ENCODE results near the gene KRTAP10-8.
"Not testable (repeated sequence)": the region's sequence is repeated elsewhere in the genome, so short reads cannot be mapped to it uniquely, and the experiment has no call there.

The KRTAP10-8 gene, protein sequence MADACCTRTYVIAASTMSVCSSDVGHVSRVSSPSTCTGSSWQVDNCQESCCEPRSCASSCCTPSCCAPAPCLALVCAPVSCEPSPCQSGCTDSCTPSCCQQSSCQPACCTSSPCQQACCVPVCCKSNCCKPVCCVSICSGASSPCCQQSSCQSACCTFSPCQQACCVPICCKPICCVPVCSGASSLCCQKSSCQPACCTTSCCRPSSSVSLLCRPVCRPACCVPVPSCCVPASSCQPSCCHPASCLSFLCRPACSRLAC

DNA sequence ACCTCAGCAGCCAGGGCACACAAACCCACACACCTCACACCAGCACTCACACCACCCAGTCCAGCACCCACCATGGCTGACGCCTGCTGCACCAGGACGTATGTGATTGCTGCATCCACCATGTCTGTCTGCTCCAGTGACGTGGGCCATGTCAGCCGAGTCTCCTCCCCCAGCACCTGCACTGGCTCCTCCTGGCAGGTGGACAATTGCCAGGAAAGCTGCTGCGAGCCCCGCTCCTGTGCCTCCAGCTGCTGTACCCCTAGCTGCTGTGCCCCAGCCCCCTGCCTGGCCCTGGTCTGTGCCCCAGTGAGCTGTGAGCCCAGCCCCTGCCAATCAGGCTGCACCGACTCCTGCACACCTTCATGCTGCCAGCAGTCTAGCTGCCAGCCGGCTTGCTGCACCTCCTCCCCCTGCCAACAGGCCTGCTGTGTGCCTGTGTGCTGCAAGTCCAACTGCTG is at the start of gene KRTAP10-8:
KRTAP10-8 (plus strand) TSS at position 51 of the 458 bp plus-strand sequence; CDS start at position 73, 22 bp downstream.
- no peak for ATAC-seq
- DNase-seq, result no peak

DNA sequence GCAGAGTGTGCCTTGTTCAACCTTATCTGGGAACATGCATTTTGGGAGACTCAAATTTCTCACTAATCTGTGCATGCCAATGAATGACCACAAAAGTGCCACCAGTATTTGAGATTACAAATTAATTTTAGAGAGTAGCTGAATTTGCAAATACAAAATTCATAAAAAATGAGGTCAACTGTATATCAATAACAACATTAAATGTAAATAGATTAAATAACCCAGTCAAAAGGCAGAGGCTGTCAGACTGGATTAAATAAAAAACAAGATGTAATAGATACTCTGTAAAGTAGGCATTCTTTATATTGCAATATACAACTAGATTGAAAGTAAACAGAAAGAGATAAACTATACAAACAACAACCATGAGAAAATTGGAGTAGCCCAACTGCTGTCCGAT is 47.8 kb upstream of the KRTAP10-8 start:
- DNase-seq, result no peak
- ATAC-seq, result no peak

DNA sequence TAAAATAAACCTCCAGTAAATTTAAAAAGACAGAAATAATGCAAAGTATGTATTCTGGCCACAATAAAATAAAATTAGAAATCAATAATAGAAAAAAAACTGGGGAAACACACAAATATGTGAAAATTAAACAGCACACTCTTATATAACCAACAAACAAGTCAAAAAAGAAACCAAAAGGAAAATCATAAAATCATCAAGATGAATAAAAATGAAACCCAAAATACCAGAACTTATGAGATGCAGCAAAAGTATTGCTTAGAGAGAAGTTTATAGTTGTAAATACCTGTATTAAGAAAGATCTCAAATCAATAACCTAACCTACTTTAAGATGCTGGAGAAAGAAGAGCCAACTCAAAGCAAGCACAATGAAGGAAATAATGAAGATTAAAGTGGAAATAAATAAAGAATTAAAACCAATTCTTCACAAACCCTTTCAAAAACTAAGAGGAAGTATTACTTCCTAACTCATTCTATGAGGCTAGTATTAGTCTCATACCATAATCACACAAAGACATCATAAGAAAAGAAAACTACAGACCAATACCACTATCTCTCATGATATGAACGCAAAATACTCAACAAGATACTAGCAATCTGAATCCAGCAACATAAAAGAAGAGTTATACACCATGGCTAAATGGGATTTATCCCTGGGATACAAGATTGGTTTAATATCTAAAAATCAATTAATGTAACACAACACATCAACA is 46.8 kb upstream of the KRTAP10-8 start:
- ATAC-seq (no peak), DNase-seq (no peak)

DNA sequence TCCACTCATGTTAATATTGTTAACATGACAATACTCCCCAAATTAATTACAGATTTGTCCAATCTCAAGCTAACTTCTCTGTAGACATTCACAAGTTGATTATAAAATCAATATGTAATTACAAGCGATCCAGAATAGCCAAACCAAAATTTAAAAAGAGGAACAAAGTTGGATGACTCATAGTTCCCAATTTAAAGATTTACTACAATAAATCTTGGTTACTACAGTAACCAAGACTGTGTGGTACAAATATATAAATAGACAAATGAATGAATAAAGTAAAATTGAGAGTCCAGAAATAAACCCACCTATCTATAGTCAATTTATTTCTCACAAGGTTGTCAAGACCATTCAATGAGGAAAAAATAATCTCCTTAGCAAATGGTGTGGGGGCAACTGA is 45.5 kb upstream of the KRTAP10-8 start:
- ATAC-seq (no peak), DNase-seq (no peak)

DNA sequence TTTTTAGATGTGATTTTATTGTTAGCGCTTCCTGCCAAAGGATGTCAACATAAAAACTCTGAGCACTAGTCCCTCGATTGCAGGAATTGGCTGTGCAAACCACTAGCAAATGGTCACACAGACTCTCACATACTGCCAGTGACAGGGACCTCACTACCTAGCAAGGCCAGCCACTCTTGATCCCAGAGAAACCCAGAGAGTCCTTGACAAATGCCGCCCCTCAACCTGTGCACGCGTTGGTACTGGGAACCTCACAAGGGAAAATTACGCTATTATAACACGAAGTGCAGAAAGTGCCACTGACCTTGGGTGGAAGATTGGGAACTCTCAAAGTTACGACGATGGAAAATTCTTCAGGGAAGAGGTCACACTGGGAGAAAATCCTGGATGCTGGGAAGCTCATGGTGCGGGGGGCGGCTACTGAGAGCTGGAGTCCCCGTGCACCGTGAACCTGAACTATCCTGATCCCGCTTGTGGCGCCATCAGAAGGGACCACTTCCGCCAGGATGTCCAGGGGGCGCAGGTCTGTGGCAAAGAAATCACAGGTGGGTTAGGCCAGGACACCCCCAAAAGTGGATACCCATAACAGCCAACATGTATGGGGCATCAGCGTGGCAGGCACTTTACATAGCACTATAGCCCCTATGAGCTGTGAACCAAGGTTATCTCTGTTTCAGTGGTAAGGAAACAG is 44.3 kb upstream of the KRTAP10-8 start:
- no peak for DNase-seq
- ATAC-seq, result no peak

DNA sequence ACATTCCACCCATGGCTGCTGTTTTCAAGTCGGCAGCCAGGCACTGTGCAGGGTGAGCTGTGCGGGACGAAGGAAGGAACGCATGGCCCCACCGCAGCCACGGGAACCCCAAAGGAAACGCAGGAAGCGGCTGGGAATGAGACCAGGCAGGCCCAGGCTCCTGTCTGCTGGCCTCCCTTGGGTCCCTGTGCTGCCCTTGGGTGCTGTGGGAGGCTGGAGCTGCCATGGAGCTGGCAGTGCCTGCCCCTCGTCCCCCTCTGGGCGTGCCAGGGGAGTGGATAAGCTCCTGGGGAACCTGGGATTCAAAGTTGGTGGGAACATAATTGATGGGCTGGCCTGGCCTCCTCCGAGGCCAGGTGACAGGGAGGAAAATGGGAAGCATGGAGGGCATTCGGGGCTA is 43.6 kb upstream of the KRTAP10-8 start:
- DNase-seq, result no peak
- ATAC-seq, result no peak

DNA sequence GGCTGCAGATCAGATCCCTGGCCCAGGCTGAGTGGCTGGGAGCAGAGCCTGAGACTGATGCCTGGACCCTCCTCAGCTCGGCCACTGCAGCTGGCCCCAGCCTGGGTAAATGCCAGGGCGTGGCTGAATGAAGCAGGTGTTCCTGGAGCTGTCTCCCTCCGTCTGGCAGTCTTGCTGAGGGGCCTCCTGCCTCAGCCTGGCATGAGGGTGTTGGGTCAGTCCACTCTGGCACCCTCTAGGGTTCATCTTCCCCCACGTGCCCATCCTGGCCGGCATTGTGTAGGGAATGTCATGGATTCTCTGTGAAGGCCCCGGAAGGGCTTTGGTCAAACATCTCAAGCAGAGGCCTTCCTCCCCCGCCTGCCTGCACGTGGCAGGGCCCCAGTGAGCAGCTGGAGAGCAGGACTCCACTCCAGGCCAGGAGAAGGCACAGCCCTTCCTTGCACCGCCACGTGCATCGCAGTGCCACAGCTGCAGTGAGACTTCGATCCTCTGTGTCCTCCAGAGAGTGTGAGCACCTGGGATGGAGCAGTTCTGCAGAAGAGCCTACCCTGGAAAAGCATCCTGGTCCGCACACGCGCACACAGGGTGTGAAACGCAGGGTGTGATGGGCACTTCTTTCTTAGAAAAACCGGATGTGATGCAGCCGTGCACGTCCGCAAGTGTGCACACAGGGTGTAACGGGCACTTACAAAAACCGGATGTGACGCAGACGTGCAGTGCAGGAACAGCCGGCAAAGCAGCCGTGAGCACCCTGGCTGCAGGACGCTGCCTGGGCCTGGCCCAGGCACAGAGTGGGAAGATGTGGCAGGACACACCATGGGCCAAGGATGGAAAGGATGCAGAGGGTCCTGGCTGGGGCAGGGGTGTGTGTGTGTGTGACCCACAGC is 43.0 kb upstream of the KRTAP10-8 start:
- peak; percentile 28 for ATAC-seq
- DNase-seq, result no peak

DNA sequence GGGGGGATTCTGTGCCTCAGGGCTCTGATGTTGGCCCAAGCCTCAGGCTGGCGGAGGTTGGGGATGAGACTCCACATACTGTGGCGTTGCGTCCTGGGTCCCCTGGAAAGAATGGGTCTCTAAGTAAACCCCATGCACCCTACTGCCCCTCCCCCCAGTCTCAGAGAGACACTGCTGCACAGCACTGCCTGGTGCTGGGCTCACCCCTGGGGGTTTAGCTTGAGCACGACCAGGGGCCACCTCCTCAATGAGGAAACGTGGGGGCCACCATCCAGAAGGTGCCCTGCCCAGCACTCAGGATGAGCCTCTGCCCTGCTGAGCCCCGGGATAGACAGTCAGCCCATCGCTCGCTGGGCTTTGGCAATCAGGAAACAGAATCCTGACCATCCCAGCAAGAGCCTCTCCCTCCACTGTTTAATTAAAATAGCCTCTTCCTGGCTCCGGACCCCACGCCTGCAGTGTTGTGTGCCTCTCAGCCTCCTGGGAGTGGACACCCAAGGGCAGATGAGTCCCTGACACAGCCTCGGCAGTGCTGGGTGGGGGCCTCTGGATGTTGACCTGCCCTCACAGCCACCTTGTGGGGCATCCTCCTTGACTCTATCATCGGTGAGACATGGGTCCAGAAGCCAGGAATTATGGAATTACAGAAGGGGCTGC is 41.9 kb upstream of the KRTAP10-8 start:
- DNase-seq (no peak), ATAC-seq (no peak)

DNA sequence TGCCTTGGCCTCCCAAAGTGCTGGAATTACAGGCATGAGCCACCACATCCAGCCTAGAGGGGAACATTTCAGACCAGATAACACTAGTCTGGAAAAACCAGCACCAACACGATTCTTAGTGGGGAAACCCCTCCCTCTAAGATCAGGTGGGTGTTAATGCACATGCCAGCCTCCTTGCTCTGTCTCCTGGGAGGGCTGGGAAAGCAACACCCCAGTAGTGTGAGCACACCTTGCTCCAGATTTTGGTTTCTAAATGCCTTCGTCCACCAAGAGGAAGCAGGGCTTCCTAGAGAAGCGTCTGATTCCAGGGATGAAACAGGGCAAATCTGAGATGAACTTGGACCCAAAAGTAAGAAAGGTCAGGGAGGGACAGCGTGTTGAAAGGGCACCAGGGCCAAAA is 40.6 kb upstream of the KRTAP10-8 start:
- DNase-seq (no peak), ATAC-seq (no peak)

DNA sequence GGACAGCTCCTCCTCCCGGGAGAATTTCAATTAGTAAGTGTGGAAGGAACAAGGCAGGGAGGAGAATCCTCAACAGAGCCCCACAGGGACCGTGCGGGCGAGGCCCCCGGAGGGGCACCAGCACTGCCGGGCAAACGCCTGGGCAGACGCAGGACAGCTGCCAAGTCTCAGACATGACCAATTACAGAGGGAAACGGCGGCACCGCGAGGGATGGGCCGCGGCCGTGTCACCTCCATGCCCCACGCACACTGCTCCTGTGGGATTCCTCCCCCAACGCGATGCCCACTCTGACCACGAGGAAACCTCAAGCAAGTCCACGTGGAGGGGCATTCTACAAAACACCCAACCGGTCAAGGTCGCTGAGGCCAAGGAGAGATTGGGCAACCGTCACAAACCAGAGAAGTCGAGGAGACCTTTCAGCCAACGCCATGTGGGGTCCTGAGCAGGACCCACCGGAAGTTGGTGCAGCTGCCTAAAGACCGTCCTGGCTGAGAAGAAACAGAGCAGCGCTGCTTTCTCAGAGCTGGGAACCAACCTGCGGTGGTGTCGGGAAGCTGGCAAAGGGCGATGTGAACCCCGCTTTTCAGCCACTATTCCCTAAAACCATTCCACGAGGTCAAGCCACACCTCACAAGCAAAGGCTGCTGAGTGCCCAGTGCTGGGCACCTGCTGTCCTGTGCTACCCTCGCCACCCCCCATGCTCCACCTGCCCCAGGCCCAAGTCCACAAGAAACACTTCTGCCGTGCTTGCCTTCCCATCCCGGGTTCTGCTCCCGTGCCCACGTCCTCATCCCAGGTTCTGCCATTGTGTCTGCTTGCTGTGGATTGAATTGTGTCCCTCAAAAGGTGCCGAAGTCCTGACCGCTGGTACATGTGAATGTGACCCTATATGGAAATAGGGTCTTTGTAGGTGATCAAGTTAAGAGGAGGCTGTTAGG is 39.8 kb upstream of the KRTAP10-8 start:
- DNase-seq (no peak), ATAC-seq (no peak)

DNA sequence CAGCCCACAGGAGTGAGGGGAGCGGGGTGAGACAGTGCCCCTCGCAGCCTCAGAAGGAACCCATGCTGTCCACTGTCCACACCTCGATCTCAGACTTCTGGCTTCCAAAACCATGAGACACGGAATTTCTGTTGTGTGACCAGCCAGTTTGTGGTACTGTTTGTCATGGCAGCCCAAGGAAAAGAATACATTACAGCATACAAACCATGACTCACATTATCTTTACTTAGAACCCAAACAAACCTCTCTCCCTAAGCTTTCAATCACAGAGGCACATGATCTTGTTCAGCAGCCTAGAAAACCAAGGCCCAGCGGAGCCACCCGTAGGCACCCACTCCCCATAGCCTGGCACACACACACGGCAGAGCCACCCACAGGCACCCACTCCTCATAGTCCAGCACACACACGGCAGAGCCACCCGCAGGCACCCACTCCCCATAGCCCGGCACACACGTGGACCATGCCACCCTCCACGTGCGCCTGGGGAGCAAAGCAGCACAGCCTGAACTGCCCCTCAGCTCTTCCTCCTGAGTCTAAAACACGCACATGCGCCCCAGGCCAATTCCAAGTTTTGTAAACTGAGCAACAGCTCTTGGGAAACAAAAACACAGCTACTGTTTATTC is 38.8 kb upstream of the KRTAP10-8 start:
- ATAC-seq, result no peak
- no peak for DNase-seq

DNA sequence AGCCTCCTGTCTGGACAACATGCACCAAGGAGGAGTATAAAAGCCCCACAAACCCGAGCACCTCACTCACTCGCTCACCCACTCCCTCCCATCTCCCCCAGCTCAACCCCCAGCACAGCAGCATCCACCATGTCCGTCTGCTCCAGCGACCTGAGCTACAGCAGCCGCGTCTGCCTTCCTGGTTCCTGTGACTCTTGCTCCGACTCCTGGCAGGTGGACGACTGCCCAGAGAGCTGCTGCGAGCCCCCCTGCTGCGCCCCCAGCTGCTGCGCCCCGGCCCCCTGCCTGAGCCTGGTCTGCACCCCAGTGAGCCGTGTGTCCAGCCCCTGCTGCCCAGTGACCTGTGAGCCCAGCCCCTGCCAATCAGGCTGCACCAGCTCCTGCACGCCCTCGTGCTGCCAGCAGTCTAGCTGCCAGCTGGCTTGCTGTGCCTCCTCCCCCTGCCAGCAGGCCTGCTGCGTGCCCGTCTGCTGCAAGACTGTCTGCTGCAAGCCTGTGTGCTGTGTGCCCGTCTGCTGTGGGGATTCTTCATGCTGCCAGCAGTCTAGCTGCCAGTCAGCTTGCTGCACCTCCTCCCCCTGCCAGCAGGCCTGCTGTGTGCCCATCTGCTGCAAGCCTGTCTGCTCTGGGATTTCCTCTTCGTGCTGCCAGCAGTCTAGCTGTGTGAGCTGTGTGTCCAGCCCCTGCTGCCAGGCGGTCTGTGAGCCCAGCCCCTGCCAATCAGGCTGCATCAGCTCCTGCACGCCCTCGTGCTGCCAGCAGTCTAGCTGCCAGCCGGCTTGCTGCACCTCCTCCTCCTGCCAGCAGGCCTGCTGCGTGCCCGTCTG is 38.0 kb upstream of the KRTAP10-8 start, which contains the start of gene KRTAP10-4:
KRTAP10-4 (plus strand) TSS at position 100 of the 827 bp plus-strand sequence; CDS start at position 130, 30 bp downstream.
- not testable (repeated sequence) for DNase-seq, ATAC-seq

DNA sequence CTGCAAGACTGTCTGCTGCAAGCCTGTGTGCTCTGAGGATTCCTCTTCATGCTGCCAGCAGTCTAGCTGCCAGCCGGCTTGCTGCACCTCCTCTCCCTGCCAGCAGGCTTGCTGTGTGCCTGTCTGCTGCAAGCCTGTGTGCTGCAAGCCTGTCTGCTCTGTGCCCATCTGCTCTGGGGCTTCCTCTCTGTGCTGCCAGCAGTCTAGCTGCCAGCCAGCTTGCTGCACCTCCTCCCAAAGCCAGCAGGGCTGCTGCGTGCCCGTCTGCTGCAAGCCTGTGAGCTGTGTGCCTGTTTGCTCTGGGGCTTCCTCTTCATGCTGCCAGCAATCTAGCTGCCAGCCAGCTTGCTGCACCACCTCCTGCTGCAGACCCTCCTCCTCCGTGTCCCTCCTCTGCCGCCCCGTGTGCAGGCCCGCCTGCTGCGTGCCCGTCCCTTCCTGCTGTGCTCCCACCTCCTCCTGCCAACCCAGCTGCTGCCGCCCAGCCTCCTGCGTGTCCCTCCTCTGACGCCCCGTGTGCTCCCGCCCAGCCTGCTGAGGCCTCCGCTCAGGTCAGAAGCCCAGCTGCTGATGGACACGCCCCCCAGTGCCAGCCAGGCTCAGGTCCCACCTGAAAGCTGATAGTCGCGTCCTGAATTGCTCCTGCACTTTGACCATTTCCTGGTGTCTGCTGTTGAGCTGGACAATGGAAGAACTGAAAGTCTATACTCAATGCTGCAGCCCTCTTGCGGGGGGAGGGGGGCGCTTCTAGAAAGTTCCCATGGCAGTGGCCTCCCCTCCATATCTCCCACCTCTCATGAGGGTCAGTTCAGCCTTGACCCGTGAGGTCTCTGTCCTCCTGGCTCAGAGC is 37.2 kb upstream of the KRTAP10-8 start:
- no peak for ATAC-seq

DNA sequence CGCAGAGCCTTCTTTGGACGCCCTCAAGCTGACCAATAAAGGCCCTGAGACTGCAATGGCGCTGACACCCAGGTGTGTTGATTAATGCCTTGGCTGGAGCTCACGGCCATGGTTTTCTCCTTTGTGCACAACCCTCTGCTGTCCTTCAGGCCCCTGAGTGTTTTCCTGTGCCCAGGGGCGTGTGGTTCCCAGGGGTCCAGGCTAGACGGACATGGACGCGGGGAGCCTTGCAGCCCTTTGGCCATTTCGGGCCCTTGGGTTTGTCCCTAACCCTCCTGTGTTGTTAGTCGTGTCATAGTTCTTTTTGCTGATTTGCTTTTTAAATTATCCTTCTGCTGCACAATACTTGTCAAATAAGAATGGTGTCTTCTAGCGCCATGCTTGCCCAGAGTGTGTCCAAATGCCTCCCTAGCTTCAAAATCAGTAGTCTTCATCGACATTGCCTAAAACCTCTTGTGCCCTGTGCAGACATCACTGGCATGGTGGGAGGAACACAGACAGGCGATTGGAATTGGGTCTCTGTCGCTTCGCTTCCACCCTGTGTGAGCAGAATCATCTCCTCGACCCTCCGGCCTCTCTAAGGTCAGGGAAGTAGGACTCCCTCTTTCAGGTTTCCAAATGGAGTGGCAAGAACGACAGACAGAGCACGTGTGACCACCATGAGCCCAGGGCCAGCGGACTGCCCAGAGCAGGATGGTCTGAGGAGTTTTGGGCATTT is 36.4 kb upstream of the KRTAP10-8 start:
- ATAC-seq (no peak), DNase-seq (no peak)

More for the DNA sequence above, 37.2 kb upstream of the KRTAP10-8 start:
- DNase-seq, result no peak

DNA sequence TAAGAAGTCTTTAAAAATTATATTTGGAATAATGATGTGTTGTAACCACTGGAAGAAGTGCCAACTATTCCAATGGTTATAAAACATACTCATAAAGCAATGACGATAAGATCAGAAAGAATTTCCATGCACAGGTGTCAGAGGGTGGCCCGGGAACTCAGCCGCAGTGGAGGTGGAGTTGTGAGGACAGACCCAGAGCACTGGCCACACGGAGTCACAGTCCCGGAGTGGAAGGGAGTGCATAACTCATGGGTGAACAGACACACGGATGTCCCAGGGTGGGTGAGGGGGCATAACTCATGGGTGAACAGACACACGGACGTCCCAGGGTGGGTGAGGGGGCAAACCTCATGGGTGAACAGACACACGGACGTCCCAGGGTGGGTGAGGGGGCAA is 35.9 kb upstream of the KRTAP10-8 start:
- DNase-seq (no peak), ATAC-seq (no peak)

DNA sequence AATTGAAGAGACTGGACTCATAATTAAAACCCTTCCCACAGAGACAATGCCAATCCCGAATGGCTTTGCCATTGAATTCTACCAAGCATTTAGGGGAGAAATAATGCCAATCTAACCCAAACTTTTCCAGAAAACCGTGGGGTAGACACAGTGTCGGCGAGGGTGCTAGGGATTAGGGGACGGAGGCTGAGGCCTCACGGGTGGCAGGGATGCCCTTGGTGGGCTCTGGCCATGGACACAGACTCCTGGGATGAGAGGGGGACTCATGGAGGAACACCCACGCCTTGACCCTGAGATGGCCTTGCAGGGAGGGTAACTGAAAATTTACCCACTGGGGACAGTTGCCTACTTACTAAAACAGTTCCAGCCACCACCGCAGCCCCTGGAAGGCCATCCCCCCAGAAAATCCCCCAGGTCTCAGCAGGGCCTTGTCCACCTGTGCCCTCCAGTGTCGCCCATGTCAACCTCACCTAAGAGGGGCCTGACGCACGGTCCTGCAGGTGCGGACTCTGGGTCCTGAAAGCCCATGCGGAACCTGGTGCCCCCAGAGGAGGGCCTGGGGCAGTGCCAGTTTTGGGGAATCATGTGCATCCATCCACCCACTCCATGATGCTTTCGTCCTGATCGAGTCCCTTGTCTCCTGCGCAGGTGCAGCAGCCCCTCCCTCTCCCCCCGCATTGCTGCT is 33.4 kb upstream of the KRTAP10-8 start:
- DNase-seq (no peak), ATAC-seq (no peak)
